ENCODE data around the gene ERFL. TPM values are rescaled to one million over a fixed set of nuclear protein-coding genes. Genes with fewer than 3 reads are reported as not detected.
A peak's percentile ranks its signal among the peaks of the same experiment; 100 is the strongest.
"Not testable (repeated sequence)": the region's sequence is repeated elsewhere in the genome, so short reads cannot be mapped to it uniquely, and the experiment has no call there.

ERFL gene
- total RNA-seq, 1 donor from 2014 or later = not detected

GRCh38 chr19:41940731-41941409 is 12.6 kb upstream of the ERFL start:
- intact Hi-C loops (cut with DNase I) = no loop called here
- Histone ChIP-seq H3K36me3 (no peaks in the 10 kb centered on the region), H3K9me3 (no peaks in the 10 kb centered on the region), H3K4me3 (peak overlapping the region; percentile 43 to 58), H3K4me1 (peaks cover 5 to 13% of the 10 kb centered on the region in 2 donors), H3K27me3 (peaks cover 17% of the 10 kb centered on the region), H3K27ac (no peak overlapping the region)
- no peak for DNase-seq (ENCODE audit: low spot score in 2 of 2)
- no peak for TF ChIP-seq CTCF (IDR thresholded peaks at IDR 0.05)

GRCh38 chr19:41939861-41940730 is 11.8 kb upstream of the ERFL start:
- Histone ChIP-seq H3K9me3 (no peaks in the 10 kb centered on the region), H3K4me3 (peak overlapping the region; percentile 43 to 58), H3K4me1 (peaks cover 5 to 13% of the 10 kb centered on the region in 2 donors), H3K27ac (no peak overlapping the region), H3K27me3 (peaks cover 17% of the 10 kb centered on the region), H3K36me3 (no peaks in the 10 kb centered on the region)
- DNase-seq (ENCODE audit: low spot score in 2 of 2) = no peak
- TF ChIP-seq CTCF (IDR thresholded peaks at IDR 0.05) = no peak
- intact Hi-C loops (cut with DNase I) = no loop called here

- H3K36me3 ChIP-seq; H3K9me3 ChIP-seq; H3K4me3 ChIP-seq; H3K27ac ChIP-seq; DNase-seq (ENCODE audit: low spot score in 2 of 2); intact Hi-C loops (cut with DNase I): not testable (repeated sequence)
- Histone ChIP-seq H3K27me3 (peaks cover 17% of the 10 kb centered on the region), H3K4me1 (peaks cover 5 to 13% of the 10 kb centered on the region in 2 donors)
Observed at GRCh38 chr19:41939209-41939608, 11.0 kb upstream of the ERFL start.

GRCh38 chr19:41937525-41938468 is 9.5 kb upstream of the ERFL start:
- Histone ChIP-seq H3K27me3 (peaks cover 25% of the 10 kb centered on the region), H3K27ac (no peak overlapping the region), H3K4me3 (no peak overlapping the region), H3K36me3 (no peaks in the 10 kb centered on the region), H3K4me1 (peaks cover 5 to 13% of the 10 kb centered on the region in 2 donors), H3K9me3 (no peaks in the 10 kb centered on the region)
- no peak for TF ChIP-seq CTCF (IDR thresholded peaks at IDR 0.05)
- DNase-seq (ENCODE audit: low spot score in 2 of 2) = no peak
- intact Hi-C loops (cut with DNase I) = no loop called here

- Histone ChIP-seq H3K4me3 (no peak overlapping the region), H3K27ac (no peak overlapping the region), H3K9me3 (no peaks in the 10 kb centered on the region), H3K36me3 (no peaks in the 10 kb centered on the region), H3K27me3 (peaks cover 33% of the 10 kb centered on the region), H3K4me1 (peaks cover 5 to 13% of the 10 kb centered on the region in 2 donors)
- intact Hi-C loops (cut with DNase I) = no loop called here
- no peak for TF ChIP-seq CTCF (IDR thresholded peaks at IDR 0.05)
- DNase-seq (ENCODE audit: low spot score in 2 of 2) = no peak
Observed at GRCh38 chr19:41936961-41937360, 8.7 kb upstream of the ERFL start.

Data from ascending aorta (tissue), 2 donors.